GM23338 (cell line): ENCODE measurements around the gene PKNOX2. TPM values are rescaled to one million over a fixed set of nuclear protein-coding genes. Genes with fewer than 3 reads are reported as not detected.

Experiments used
- ATAC-seq: fragments of 200-7000 bp; cut with Tn5 transposase; 3 replicates; pipeline ENCODE4 v1.9.1; 2020
- DNase-seq: peaks from one replicate; pipeline ENCODE4 v3.0.0-alpha.2; 2015; ENCODE audit warnings: low spot score
- H2AFZ ChIP-seq: fragments of 200-600 bp; sonication (generic); 2 replicates; pipeline ENCODE4 v1.8.0; 2016; ENCODE audit warnings: antibody characterized with exemption, mild to moderate bottlenecking, moderate library complexity
- H3F3A ChIP-seq: fragments of 200-600 bp; sonication (generic); replicated peaks from 2 replicates; pipeline ENCODE4 v1.8.0; 2017; ENCODE audit warnings: antibody characterized with exemption, mixed run types, low read depth
- H3K27ac ChIP-seq: fragments of 200-600 bp; sonication (generic); 2 replicates; pipeline ENCODE4 v1.6.1; 2016; ENCODE audit warnings: low read depth
- H3K27me3 ChIP-seq: fragments of 200-600 bp; sonication (generic); 2 replicates; pipeline ENCODE4 v1.8.0; 2016; ENCODE audit warnings: mild to moderate bottlenecking, mixed run types, moderate library complexity; ENCODE audit not compliant: insufficient read depth
- H3K36me3 ChIP-seq: fragments of 200-600 bp; sonication (generic); 2 replicates; pipeline ENCODE4 v1.8.0; 2016; ENCODE audit warnings: mild to moderate bottlenecking; ENCODE audit not compliant: insufficient read depth
- H3K4me1 ChIP-seq: fragments of 200-600 bp; sonication (generic); 2 replicates; pipeline ENCODE4 v1.8.0; 2016; ENCODE audit warnings: mild to moderate bottlenecking, moderate library complexity; ENCODE audit not compliant: insufficient read depth
- H3K4me2 ChIP-seq: fragments of 200-600 bp; sonication (generic); 2 replicates; pipeline ENCODE4 v1.7.1; 2017; ENCODE audit warnings: mixed run types
- H3K4me3 ChIP-seq: fragments of 200-600 bp; sonication (generic); 2 replicates; pipeline ENCODE4 v1.6.1; 2016; ENCODE audit warnings: mixed run types
- H3K79me2 ChIP-seq: fragments of 200-600 bp; sonication (generic); replicated peaks from 2 replicates; pipeline ENCODE4 v1.8.0; 2017; ENCODE audit warnings: mild to moderate bottlenecking; ENCODE audit not compliant: insufficient read depth
- H3K9me2 ChIP-seq: fragments of 200-600 bp; sonication (generic); 2 replicates; pipeline ENCODE4 v1.8.0; 2017; ENCODE audit not compliant: insufficient read depth
- H4K20me1 ChIP-seq: fragments of 200-600 bp; sonication (generic); replicated peaks from 2 replicates; pipeline ENCODE4 v1.8.0; 2017; ENCODE audit warnings: mild to moderate bottlenecking; ENCODE audit not compliant: insufficient read depth
- H3K27ac Mint-ChIP-seq: 2 replicates; pipeline ENCODE4 v1.8.0; 2020; ENCODE audit warnings: inconsistent platforms, mild to moderate bottlenecking, moderate library complexity, mixed read lengths
- H3K27me3 Mint-ChIP-seq: 3 replicates; pipeline ENCODE4 v1.8.0; 2022; ENCODE audit warnings: low read depth, mild to moderate bottlenecking, moderate library complexity, mixed read lengths, inconsistent platforms; ENCODE audit not compliant: insufficient read depth, poor library complexity
- H3K36me3 Mint-ChIP-seq: 3 replicates; pipeline ENCODE4 v1.8.0; 2021; ENCODE audit warnings: low read depth, mild to moderate bottlenecking, inconsistent platforms, moderate library complexity, mixed read lengths
- H3K4me1 Mint-ChIP-seq: 3 replicates; pipeline ENCODE4 v1.8.0; 2020; ENCODE audit warnings: mild to moderate bottlenecking, inconsistent platforms, mixed read lengths
- H3K4me3 Mint-ChIP-seq: 3 replicates; pipeline ENCODE4 v1.8.0; 2021; ENCODE audit warnings: moderate library complexity, mild to moderate bottlenecking, inconsistent platforms, mixed read lengths
- H3K9me3 Mint-ChIP-seq: 3 replicates; pipeline ENCODE4 v1.8.0; 2020; ENCODE audit warnings: moderate library complexity, mild to moderate bottlenecking, inconsistent platforms, mixed read lengths
- CREB1 ChIP-seq: fragments of 250-450 bp; sonication (Bioruptor Pico); IDR thresholded peaks from 2 replicates; pipeline ENCODE4 v1.5.0; 2020; ENCODE audit warnings: low read depth, mild to moderate bottlenecking, moderate library complexity
- EZH2 ChIP-seq: fragments of 200-600 bp; sonication (generic); IDR thresholded peaks from one replicate; pipeline ENCODE4 v1.8.0; 2017; ENCODE audit warnings: antibody characterized with exemption, mild to moderate bottlenecking, low read depth; ENCODE audit not compliant: unreplicated experiment
- EZH2phosphoT487 ChIP-seq: fragments of 200-600 bp; sonication (generic); IDR thresholded peaks from one replicate; pipeline ENCODE4 v1.8.1; 2018; ENCODE audit warnings: antibody characterized with exemption; ENCODE audit not compliant: unreplicated experiment
- JUNB ChIP-seq: IDR thresholded peaks from one replicate; pipeline ENCODE4 v1.6.1; 2016; ENCODE audit warnings: antibody characterized with exemption; ENCODE audit not compliant: unreplicated experiment
- NANOG ChIP-seq: IDR thresholded peaks from 2 replicates; pipeline ENCODE4 v1.6.1; 2016; ENCODE audit warnings: antibody characterized with exemption, borderline replicate concordance
- POLR2AphosphoS5 ChIP-seq: IDR thresholded peaks from 2 replicates; pipeline ENCODE4 v1.6.1; 2016; ENCODE audit warnings: antibody characterized with exemption, low read depth
- REST ChIP-seq: IDR thresholded peaks from one replicate; pipeline ENCODE4 v1.6.1; 2018; ENCODE audit warnings: antibody characterized with exemption; ENCODE audit not compliant: unreplicated experiment
- STAT1 ChIP-seq: IDR thresholded peaks from one replicate; pipeline ENCODE4 v1.6.1; 2016; ENCODE audit warnings: antibody characterized with exemption; ENCODE audit not compliant: unreplicated experiment
- ZNF114 ChIP-seq: fragments of 250-450 bp; sonication (Bioruptor Pico); IDR thresholded peaks from 2 replicates; pipeline ENCODE4 v1.5.0; 2020; ENCODE audit warnings: mild to moderate bottlenecking, moderate library complexity
- ZNF331 ChIP-seq: fragments of 250-450 bp; sonication (Bioruptor Pico); IDR thresholded peaks from 2 replicates; pipeline ENCODE4 v1.5.0; 2020; ENCODE audit warnings: low read depth, mild to moderate bottlenecking, moderate library complexity
- polyA plus RNA-seq: library from polyadenylated mRNA; unstranded; fragments of >200 nt; fragmentation: Nextera tagmentation; extraction: Ambion mirVana; gene quantifications from 2 replicates; pipeline ENCODE4 v1.2.1, GENCODE V29; 2016
- total RNA-seq: library from RNA; depleted of rRNA; stranded (reverse); fragments of >200 nt; shearing (Covaris generic); gene quantifications from 2 replicates; pipeline ENCODE4 v1.2.3, GENCODE V29; 2014
- TF ChIP-seq, protein P1 (sequence below): IDR thresholded peaks from 2 replicates; pipeline ENCODE4 v1.6.1; 2016; ENCODE audit warnings: antibody characterized with exemption
- TF ChIP-seq, protein P2 (sequence below), 2 experiments: fragments of 200-600 bp in 1 of 2; sonication (generic) in 1 of 2; conservative IDR thresholded peaks; 2 replicates each; pipeline versions ENCODE4 v1.5.1 to v1.6.1; 2016 to 2017; ENCODE audit warnings: antibody characterized with exemption in 2 of 2, low read depth in 2 of 2, mild to moderate bottlenecking in 2 of 2, moderate library complexity in 1 of 2
- TF ChIP-seq, protein P3 (sequence below): fragments of 250-450 bp; sonication (Bioruptor Pico); IDR thresholded peaks from 2 replicates; pipeline ENCODE4 v1.5.0; 2020; ENCODE audit warnings: mild to moderate bottlenecking, moderate library complexity

PKNOX2 gene
- total and polyA plus RNA-seq, 2 experiments from 2014 or later, result 0.42 to 0.83 TPM

GRCh38 chr11:125218336-125218735 lies 53.8 kb downstream of the PKNOX2 start:
- Histone ChIP-seq H2AFZ (no peak overlapping the region), H3K4me1 (peaks cover 17% of the 10 kb centered on the region), H3K9me2 (no peaks in the 10 kb centered on the region), H3K36me3 (no peaks in the 10 kb centered on the region; the same call in 1 of the 2 replicates), H3K4me2 (no peak overlapping the region), H3K27me3 (no peaks in the 10 kb centered on the region), H3F3A (no peaks in the 10 kb centered on the region), H4K20me1 (no peaks in the 10 kb centered on the region), H3K79me2 (no peaks in the 10 kb centered on the region), H3K27ac (no peak overlapping the region), H3K4me3 (no peak overlapping the region)
- H3K9me3 Mint-ChIP-seq, result no peaks in the 10 kb centered on the region
- no peak for ATAC-seq
- no peaks in the 10 kb centered on the region for H3K36me3 Mint-ChIP-seq
- H3K27ac Mint-ChIP-seq, result no peak overlapping the region
- no peak for DNase-seq
- H3K4me1 Mint-ChIP-seq, result peaks cover 35% of the 10 kb centered on the region
- no peak for TF ChIP-seq EZH2phosphoT487
- TF ChIP-seq, protein P1, sequence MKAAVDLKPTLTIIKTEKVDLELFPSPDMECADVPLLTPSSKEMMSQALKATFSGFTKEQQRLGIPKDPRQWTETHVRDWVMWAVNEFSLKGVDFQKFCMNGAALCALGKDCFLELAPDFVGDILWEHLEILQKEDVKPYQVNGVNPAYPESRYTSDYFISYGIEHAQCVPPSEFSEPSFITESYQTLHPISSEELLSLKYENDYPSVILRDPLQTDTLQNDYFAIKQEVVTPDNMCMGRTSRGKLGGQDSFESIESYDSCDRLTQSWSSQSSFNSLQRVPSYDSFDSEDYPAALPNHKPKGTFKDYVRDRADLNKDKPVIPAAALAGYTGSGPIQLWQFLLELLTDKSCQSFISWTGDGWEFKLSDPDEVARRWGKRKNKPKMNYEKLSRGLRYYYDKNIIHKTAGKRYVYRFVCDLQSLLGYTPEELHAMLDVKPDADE, result no peak
- TF ChIP-seq, protein P2, sequence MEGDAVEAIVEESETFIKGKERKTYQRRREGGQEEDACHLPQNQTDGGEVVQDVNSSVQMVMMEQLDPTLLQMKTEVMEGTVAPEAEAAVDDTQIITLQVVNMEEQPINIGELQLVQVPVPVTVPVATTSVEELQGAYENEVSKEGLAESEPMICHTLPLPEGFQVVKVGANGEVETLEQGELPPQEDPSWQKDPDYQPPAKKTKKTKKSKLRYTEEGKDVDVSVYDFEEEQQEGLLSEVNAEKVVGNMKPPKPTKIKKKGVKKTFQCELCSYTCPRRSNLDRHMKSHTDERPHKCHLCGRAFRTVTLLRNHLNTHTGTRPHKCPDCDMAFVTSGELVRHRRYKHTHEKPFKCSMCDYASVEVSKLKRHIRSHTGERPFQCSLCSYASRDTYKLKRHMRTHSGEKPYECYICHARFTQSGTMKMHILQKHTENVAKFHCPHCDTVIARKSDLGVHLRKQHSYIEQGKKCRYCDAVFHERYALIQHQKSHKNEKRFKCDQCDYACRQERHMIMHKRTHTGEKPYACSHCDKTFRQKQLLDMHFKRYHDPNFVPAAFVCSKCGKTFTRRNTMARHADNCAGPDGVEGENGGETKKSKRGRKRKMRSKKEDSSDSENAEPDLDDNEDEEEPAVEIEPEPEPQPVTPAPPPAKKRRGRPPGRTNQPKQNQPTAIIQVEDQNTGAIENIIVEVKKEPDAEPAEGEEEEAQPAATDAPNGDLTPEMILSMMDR (conservative IDR thresholded peaks at IDR 0.05; ENCODE audit: low read depth in 2 of 2), result no peak
- TF ChIP-seq STAT1, result no peak
- no peak for TF ChIP-seq NANOG
- TF ChIP-seq CREB1 (CRISPR knock-in tag), result no peak
- no peak for TF ChIP-seq ZNF114 (CRISPR knock-in tag)
- TF ChIP-seq, protein P3, sequence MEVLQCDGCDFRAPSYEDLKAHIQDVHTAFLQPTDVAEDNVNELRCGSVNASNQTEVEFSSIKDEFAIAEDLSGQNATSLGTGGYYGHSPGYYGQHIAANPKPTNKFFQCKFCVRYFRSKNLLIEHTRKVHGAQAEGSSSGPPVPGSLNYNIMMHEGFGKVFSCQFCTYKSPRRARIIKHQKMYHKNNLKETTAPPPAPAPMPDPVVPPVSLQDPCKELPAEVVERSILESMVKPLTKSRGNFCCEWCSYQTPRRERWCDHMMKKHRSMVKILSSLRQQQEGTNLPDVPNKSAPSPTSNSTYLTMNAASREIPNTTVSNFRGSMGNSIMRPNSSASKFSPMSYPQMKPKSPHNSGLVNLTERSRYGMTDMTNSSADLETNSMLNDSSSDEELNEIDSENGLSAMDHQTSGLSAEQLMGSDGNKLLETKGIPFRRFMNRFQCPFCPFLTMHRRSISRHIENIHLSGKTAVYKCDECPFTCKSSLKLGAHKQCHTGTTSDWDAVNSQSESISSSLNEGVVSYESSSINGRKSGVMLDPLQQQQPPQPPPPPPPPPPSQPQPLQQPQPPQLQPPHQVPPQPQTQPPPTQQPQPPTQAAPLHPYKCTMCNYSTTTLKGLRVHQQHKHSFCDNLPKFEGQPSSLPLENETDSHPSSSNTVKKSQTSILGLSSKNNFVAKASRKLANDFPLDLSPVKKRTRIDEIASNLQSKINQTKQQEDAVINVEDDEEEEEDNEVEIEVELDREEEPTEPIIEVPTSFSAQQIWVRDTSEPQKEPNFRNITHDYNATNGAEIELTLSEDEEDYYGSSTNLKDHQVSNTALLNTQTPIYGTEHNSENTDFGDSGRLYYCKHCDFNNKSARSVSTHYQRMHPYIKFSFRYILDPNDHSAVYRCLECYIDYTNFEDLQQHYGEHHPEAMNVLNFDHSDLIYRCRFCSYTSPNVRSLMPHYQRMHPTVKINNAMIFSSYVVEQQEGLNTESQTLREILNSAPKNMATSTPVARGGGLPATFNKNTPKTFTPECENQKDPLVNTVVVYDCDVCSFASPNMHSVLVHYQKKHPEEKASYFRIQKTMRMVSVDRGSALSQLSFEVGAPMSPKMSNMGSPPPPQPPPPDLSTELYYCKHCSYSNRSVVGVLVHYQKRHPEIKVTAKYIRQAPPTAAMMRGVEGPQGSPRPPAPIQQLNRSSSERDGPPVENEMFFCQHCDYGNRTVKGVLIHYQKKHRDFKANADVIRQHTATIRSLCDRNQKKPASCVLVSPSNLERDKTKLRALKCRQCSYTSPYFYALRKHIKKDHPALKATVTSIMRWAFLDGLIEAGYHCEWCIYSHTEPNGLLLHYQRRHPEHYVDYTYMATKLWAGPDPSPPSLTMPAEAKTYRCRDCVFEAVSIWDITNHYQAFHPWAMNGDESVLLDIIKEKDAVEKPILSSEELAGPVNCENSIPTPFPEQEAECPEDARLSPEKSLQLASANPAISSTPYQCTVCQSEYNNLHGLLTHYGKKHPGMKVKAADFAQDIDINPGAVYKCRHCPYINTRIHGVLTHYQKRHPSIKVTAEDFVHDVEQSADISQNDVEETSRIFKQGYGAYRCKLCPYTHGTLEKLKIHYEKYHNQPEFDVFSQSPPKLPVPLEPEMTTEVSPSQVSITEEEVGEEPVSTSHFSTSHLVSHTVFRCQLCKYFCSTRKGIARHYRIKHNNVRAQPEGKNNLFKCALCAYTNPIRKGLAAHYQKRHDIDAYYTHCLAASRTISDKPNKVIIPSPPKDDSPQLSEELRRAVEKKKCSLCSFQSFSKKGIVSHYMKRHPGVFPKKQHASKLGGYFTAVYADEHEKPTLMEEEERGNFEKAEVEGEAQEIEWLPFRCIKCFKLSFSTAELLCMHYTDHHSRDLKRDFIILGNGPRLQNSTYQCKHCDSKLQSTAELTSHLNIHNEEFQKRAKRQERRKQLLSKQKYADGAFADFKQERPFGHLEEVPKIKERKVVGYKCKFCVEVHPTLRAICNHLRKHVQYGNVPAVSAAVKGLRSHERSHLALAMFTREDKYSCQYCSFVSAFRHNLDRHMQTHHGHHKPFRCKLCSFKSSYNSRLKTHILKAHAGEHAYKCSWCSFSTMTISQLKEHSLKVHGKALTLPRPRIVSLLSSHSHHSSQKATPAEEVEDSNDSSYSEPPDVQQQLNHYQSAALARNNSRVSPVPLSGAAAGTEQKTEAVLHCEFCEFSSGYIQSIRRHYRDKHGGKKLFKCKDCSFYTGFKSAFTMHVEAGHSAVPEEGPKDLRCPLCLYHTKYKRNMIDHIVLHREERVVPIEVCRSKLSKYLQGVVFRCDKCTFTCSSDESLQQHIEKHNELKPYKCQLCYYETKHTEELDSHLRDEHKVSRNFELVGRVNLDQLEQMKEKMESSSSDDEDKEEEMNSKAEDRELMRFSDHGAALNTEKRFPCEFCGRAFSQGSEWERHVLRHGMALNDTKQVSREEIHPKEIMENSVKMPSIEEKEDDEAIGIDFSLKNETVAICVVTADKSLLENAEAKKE (CRISPR knock-in tag), result no peak
- TF ChIP-seq REST, result no peak
- TF ChIP-seq ZNF331, result no peak
- no peak for TF ChIP-seq EZH2
- no peak for TF ChIP-seq POLR2AphosphoS5
- TF ChIP-seq JUNB, result no peak
- H3K4me3 Mint-ChIP-seq, result no peak overlapping the region
- H3K27me3 Mint-ChIP-seq, result peaks cover 10% of the 10 kb centered on the region
